ENCODE results near the gene HSF2.

GRCh38 chr6:122472022-122472340 lies 72.5 kb downstream of the HSF2 start:
- TF ChIP-seq TARDBP (IDR thresholded peaks at IDR 0.05) (no peak), SP1 (IDR thresholded peaks at IDR 0.05) (no peak), FOXA1 (IDR thresholded peaks at IDR 0.05) (no peak), SUZ12 (IDR thresholded peaks at IDR 0.05) (no peak), NFRKB (IDR thresholded peaks at IDR 0.05) (no peak), FOXK2 (IDR thresholded peaks at IDR 0.05) (no peak), BHLHE40 (IDR thresholded peaks at IDR 0.05; ENCODE audit: borderline replicate concordance) (no peak), HDGF (IDR thresholded peaks at IDR 0.05; ENCODE audit: borderline replicate concordance) (no peak), ELF4 (IDR thresholded peaks at IDR 0.05) (no peak), ARNT (IDR thresholded peaks at IDR 0.05) (no peak), PKNOX1 (IDR thresholded peaks at IDR 0.05) (no peak), FOXM1 (IDR thresholded peaks at IDR 0.05; ENCODE audit: borderline replicate concordance) (no peak), CTBP1 (IDR thresholded peaks at IDR 0.05; ENCODE audit: borderline replicate concordance) (no peak)
